ENCODE data around the gene A4GNT.
"Not testable (repeated sequence)": the region's sequence is repeated elsewhere in the genome, so short reads cannot be mapped to it uniquely, and the experiment has no call there.

A4GNT gene

GRCh38 chr3:138132239-138132638 is at the start of gene A4GNT:
TSS of gene A4GNT (minus strand) at chr3:138132390. CDS start at chr3:138131256, 1,134 bp downstream.
- in situ Hi-C loops (cut with MboI; ENCODE audit: low sequenced_read_pairs): no loop called here

- in situ Hi-C loops (cut with MboI; ENCODE audit: low sequenced_read_pairs): no loop called here
Measured at GRCh38 chr3:138180375-138181029, 48.3 kb upstream of the A4GNT start.

GRCh38 chr3:138174421-138175131 is 42.4 kb upstream of the A4GNT start, which contains the start of gene DBR1:
TSS of gene DBR1 (minus strand) at chr3:138174921. CDS start at chr3:138174795, 126 bp downstream.
- in situ Hi-C loops (cut with MboI; ENCODE audit: low sequenced_read_pairs): no loop called here

GRCh38 chr3:138173769-138174420 is 41.7 kb upstream of the A4GNT start:
- in situ Hi-C loops (cut with MboI; ENCODE audit: low sequenced_read_pairs): no loop called here

- in situ Hi-C loops (cut with MboI; ENCODE audit: low sequenced_read_pairs): no loop called here
Measured at GRCh38 chr3:138172625-138173024, 40.4 kb upstream of the A4GNT start.

- in situ Hi-C loops (cut with MboI; ENCODE audit: low sequenced_read_pairs): no loop called here
Measured at GRCh38 chr3:138165061-138165460, 32.9 kb upstream of the A4GNT start.

GRCh38 chr3:138157743-138158142 is 25.6 kb upstream of the A4GNT start:
- in situ Hi-C loops (cut with MboI; ENCODE audit: low sequenced_read_pairs): no loop called here

GRCh38 chr3:138154534-138154933 is 22.3 kb upstream of the A4GNT start:
- in situ Hi-C loops (cut with MboI; ENCODE audit: low sequenced_read_pairs): no loop called here

- in situ Hi-C loops (cut with MboI; ENCODE audit: low sequenced_read_pairs): no loop called here
Measured at GRCh38 chr3:138148503-138148902, 16.3 kb upstream of the A4GNT start.

GRCh38 chr3:138142181-138142580 is 10.0 kb upstream of the A4GNT start:
- in situ Hi-C loops (cut with MboI; ENCODE audit: low sequenced_read_pairs): not testable (repeated sequence)

- in situ Hi-C loops (cut with MboI; ENCODE audit: low sequenced_read_pairs): no loop called here
Measured at GRCh38 chr3:138140940-138141339, 8.8 kb upstream of the A4GNT start.

- in situ Hi-C loops (cut with MboI; ENCODE audit: low sequenced_read_pairs): no loop called here
Measured at GRCh38 chr3:138139691-138140090, 7.5 kb upstream of the A4GNT start.

- in situ Hi-C loops (cut with MboI; ENCODE audit: low sequenced_read_pairs): no loop called here
Measured at GRCh38 chr3:138137861-138138260, 5.7 kb upstream of the A4GNT start.

- in situ Hi-C loops (cut with MboI; ENCODE audit: low sequenced_read_pairs): no loop called here
Measured at GRCh38 chr3:138136201-138136600, 4.0 kb upstream of the A4GNT start.

GRCh38 chr3:138135833-138136194 is 3.6 kb upstream of the A4GNT start:
- in situ Hi-C loops (cut with MboI; ENCODE audit: low sequenced_read_pairs): no loop called here

- in situ Hi-C loops (cut with MboI; ENCODE audit: low sequenced_read_pairs): no loop called here
Measured at GRCh38 chr3:138135146-138135832, 3.1 kb upstream of the A4GNT start.

GRCh38 chr3:138127636-138128365 is 4.4 kb downstream of the A4GNT start:
- in situ Hi-C loops (cut with MboI; ENCODE audit: low sequenced_read_pairs): no loop called here

- in situ Hi-C loops (cut with MboI; ENCODE audit: low sequenced_read_pairs): no loop called here
Measured at GRCh38 chr3:138125548-138126221, 6.5 kb downstream of the A4GNT start.

GRCh38 chr3:138124706-138125355 is 7.4 kb downstream of the A4GNT start:
- in situ Hi-C loops (cut with MboI; ENCODE audit: low sequenced_read_pairs): no loop called here

- in situ Hi-C loops (cut with MboI; ENCODE audit: low sequenced_read_pairs): no loop called here
Measured at GRCh38 chr3:138124188-138124587, 8.0 kb downstream of the A4GNT start.

Measured in HL-60/S4 (cell line).